WERI-Rb-1 (cell line): ENCODE data around the gene MPO.
A peak's percentile ranks its signal among the peaks of the same experiment; 100 is the strongest.

Source experiments
- DNase-seq: peaks from one replicate; pipeline ENCODE4 v3.0.0-alpha.2; 2020
- H3K27ac ChIP-seq: fragments of 250-450 bp; sonication (Bioruptor Pico); 2 replicates; pipeline ENCODE4 v1.5.1; 2020; ENCODE audit warnings: mild to moderate bottlenecking, moderate library complexity
- H3K27me3 ChIP-seq: fragments of 250-450 bp; sonication (Bioruptor Pico); 2 replicates; pipeline ENCODE4 v1.5.1; 2021; ENCODE audit warnings: mild to moderate bottlenecking, low read depth, moderate library complexity; ENCODE audit not compliant: insufficient read depth, severe bottlenecking
- H3K36me3 ChIP-seq: fragments of 250-450 bp; sonication (Bioruptor Pico); 2 replicates; pipeline ENCODE4 v1.5.1; 2020; ENCODE audit warnings: mild to moderate bottlenecking, moderate library complexity
- H3K4me3 ChIP-seq: 2 replicates; pipeline ENCODE4 v1.5.1; 2011; ENCODE audit warnings: low read depth, mild to moderate bottlenecking, control low read depth, low read length
- H3K9me3 ChIP-seq: fragments of 250-450 bp; sonication (Bioruptor Pico); 2 replicates; pipeline ENCODE4 v1.5.1; 2021; ENCODE audit warnings: mild to moderate bottlenecking, moderate library complexity; ENCODE audit not compliant: severe bottlenecking
- TF ChIP-seq, protein P1 (sequence below): IDR thresholded peaks from 2 replicates; pipeline ENCODE4 v1.5.1; 2011; ENCODE audit warnings: low read depth, mild to moderate bottlenecking, control low read depth, inconsistent platforms, low read length

The MPO gene

DNA sequence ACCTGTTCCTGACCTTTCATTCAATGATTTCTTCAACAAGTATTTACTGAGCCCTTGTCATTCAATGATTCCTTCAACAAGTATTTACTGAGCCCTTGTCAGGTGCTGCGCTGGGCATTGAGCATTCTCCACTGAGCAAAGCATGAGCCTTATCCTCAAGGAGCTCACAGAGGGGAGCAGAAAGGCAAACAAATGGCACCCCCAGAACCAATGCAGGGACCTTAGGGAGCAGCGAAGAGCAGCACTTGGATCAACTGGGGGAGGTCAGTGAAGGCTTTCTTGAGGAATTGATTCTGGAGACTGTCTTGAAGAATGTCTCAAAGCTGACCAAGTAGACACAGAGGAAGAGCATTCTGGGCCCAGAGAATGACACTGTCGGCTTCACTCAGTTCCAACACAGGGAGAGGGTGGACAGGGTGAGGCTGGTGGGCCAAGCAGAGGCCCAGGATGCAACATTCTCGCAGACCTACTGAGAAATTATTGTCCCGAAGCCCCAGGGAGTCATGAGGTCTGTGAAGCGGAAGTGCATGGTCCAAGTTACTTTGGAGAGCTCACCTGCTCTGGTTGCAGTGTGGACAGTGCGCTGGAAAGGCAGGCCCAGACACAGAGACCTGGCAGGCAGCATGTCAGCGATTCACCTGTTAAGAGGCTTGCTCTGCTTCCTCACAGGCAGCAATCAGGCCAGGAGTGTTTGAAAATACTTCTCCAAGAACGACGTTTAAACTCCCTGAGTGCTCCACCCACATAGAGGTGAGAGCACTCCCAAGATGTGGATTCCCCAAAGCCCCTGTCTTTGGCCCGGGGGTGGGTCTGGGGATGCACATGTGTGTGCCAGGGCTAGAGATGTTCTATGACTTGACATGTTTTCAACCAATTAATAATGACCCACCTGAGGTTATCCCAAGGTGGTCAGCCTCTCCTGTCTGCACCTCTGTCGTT, 3.2 kb upstream of the MPO start:
- Histone ChIP-seq H3K9me3 (peaks cover 4% of the 10 kb centered on the region), H3K27ac (no peak overlapping the region), H3K27me3 (no peaks in the 10 kb centered on the region), H3K36me3 (no peaks in the 10 kb centered on the region), H3K4me3 (no peak overlapping the region)
- TF ChIP-seq, protein P1, sequence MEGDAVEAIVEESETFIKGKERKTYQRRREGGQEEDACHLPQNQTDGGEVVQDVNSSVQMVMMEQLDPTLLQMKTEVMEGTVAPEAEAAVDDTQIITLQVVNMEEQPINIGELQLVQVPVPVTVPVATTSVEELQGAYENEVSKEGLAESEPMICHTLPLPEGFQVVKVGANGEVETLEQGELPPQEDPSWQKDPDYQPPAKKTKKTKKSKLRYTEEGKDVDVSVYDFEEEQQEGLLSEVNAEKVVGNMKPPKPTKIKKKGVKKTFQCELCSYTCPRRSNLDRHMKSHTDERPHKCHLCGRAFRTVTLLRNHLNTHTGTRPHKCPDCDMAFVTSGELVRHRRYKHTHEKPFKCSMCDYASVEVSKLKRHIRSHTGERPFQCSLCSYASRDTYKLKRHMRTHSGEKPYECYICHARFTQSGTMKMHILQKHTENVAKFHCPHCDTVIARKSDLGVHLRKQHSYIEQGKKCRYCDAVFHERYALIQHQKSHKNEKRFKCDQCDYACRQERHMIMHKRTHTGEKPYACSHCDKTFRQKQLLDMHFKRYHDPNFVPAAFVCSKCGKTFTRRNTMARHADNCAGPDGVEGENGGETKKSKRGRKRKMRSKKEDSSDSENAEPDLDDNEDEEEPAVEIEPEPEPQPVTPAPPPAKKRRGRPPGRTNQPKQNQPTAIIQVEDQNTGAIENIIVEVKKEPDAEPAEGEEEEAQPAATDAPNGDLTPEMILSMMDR: no peak
- DNase-seq: no peak

GRCh38 chr17:58282442-58282841, 1.7 kb upstream of the MPO start:
- H3K27me3 ChIP-seq: no peaks in the 10 kb centered on the region

DNA sequence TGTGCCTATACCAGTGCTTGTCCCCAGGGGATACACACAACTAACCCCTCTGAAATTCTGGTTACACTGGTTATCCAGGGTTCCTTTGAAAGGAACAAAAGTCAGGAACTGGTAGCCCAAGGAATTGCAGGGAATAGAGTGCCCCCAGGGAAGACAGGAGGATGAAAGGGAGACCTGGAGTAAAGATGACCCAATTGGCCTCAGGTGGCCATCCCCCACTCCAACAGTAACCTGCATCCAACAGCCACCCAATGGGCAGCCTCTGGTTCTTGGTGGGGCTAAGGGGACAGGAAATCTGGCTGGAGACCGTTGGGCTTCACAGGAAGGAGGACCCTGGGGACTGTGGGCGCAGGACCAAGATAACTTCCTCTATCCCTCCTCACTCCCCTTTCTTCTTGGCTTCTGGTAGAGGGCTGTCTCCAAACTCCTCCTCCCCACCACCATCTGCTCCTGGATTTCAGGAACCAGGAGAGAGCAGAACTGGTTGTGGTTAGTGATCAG, 826 bp upstream of the MPO start:
- no peaks in the 10 kb centered on the region for H3K27me3 ChIP-seq
- TF ChIP-seq, protein P1: no peak
- peak overlapping the region; percentile 17; the same call in 1 of the 2 replicates for H3K27ac ChIP-seq
- DNase-seq: peak; percentile 43
- no peaks in the 10 kb centered on the region for H3K36me3 ChIP-seq
- H3K9me3 ChIP-seq: peaks cover 4% of the 10 kb centered on the region
- no peak overlapping the region for H3K4me3 ChIP-seq

More at GRCh38 chr17:58282442-58282841, 1.7 kb upstream of the MPO start:
- Histone ChIP-seq H3K9me3 (peaks cover 4% of the 10 kb centered on the region), H3K36me3 (no peaks in the 10 kb centered on the region), H3K4me3 (no peak overlapping the region), H3K27ac (no peak overlapping the region)
- DNase-seq: no peak
- TF ChIP-seq, protein P1: no peak

GRCh38 chr17:58279736-58280479, 827 bp downstream of the MPO start:
- no peak overlapping the region for H3K4me3 ChIP-seq
- TF ChIP-seq, protein P1: no peak
- no peak overlapping the region for H3K27ac ChIP-seq
- no peak for DNase-seq
- H3K9me3 ChIP-seq: peaks cover 4% of the 10 kb centered on the region
- H3K36me3 ChIP-seq: no peaks in the 10 kb centered on the region
- H3K27me3 ChIP-seq: no peaks in the 10 kb centered on the region

GRCh38 chr17:58279016-58279711, 1.6 kb downstream of the MPO start:
- DNase-seq: no peak
- H3K36me3 ChIP-seq: no peaks in the 10 kb centered on the region
- H3K9me3 ChIP-seq: peaks cover 4% of the 10 kb centered on the region
- TF ChIP-seq, protein P1: no peak
- H3K27ac ChIP-seq: no peak overlapping the region
- H3K27me3 ChIP-seq: no peaks in the 10 kb centered on the region
- no peak overlapping the region for H3K4me3 ChIP-seq
